GM23338 (cell line): Measurements from ENCODE around the gene TEKT3. TPM values are rescaled to one million over a fixed set of nuclear protein-coding genes. Genes with fewer than 3 reads are reported as not detected.

Source experiments
- ATAC-seq: fragments of 200-7000 bp; cut with Tn5 transposase; 3 replicates; pipeline ENCODE4 v1.9.1; 2020
- DNase-seq: peaks from one replicate; pipeline ENCODE4 v3.0.0-alpha.2; 2015; ENCODE audit warnings: low spot score
- H2AFZ ChIP-seq: fragments of 200-600 bp; sonication (generic); 2 replicates; pipeline ENCODE4 v1.8.0; 2016; ENCODE audit warnings: antibody characterized with exemption, mild to moderate bottlenecking, moderate library complexity
- H3F3A ChIP-seq: fragments of 200-600 bp; sonication (generic); replicated peaks from 2 replicates; pipeline ENCODE4 v1.8.0; 2017; ENCODE audit warnings: antibody characterized with exemption, mixed run types, low read depth
- H3K27ac ChIP-seq: fragments of 200-600 bp; sonication (generic); 2 replicates; pipeline ENCODE4 v1.6.1; 2016; ENCODE audit warnings: low read depth
- H3K27me3 ChIP-seq: fragments of 200-600 bp; sonication (generic); 2 replicates; pipeline ENCODE4 v1.8.0; 2016; ENCODE audit warnings: mild to moderate bottlenecking, mixed run types, moderate library complexity; ENCODE audit not compliant: insufficient read depth
- H3K36me3 ChIP-seq: fragments of 200-600 bp; sonication (generic); 2 replicates; pipeline ENCODE4 v1.8.0; 2016; ENCODE audit warnings: mild to moderate bottlenecking; ENCODE audit not compliant: insufficient read depth
- H3K4me1 ChIP-seq: fragments of 200-600 bp; sonication (generic); 2 replicates; pipeline ENCODE4 v1.8.0; 2016; ENCODE audit warnings: mild to moderate bottlenecking, moderate library complexity; ENCODE audit not compliant: insufficient read depth
- H3K4me2 ChIP-seq: fragments of 200-600 bp; sonication (generic); 2 replicates; pipeline ENCODE4 v1.7.1; 2017; ENCODE audit warnings: mixed run types
- H3K4me3 ChIP-seq: fragments of 200-600 bp; sonication (generic); 2 replicates; pipeline ENCODE4 v1.6.1; 2016; ENCODE audit warnings: mixed run types
- H3K79me2 ChIP-seq: fragments of 200-600 bp; sonication (generic); replicated peaks from 2 replicates; pipeline ENCODE4 v1.8.0; 2017; ENCODE audit warnings: mild to moderate bottlenecking; ENCODE audit not compliant: insufficient read depth
- H3K9me2 ChIP-seq: fragments of 200-600 bp; sonication (generic); 2 replicates; pipeline ENCODE4 v1.8.0; 2017; ENCODE audit not compliant: insufficient read depth
- H4K20me1 ChIP-seq: fragments of 200-600 bp; sonication (generic); replicated peaks from 2 replicates; pipeline ENCODE4 v1.8.0; 2017; ENCODE audit warnings: mild to moderate bottlenecking; ENCODE audit not compliant: insufficient read depth
- H3K27ac Mint-ChIP-seq: 2 replicates; pipeline ENCODE4 v1.8.0; 2020; ENCODE audit warnings: inconsistent platforms, mild to moderate bottlenecking, moderate library complexity, mixed read lengths
- H3K27me3 Mint-ChIP-seq: 3 replicates; pipeline ENCODE4 v1.8.0; 2022; ENCODE audit warnings: low read depth, mild to moderate bottlenecking, moderate library complexity, mixed read lengths, inconsistent platforms; ENCODE audit not compliant: insufficient read depth, poor library complexity
- H3K36me3 Mint-ChIP-seq: 3 replicates; pipeline ENCODE4 v1.8.0; 2021; ENCODE audit warnings: low read depth, mild to moderate bottlenecking, inconsistent platforms, moderate library complexity, mixed read lengths
- H3K4me1 Mint-ChIP-seq: 3 replicates; pipeline ENCODE4 v1.8.0; 2020; ENCODE audit warnings: mild to moderate bottlenecking, inconsistent platforms, mixed read lengths
- H3K4me3 Mint-ChIP-seq: 3 replicates; pipeline ENCODE4 v1.8.0; 2021; ENCODE audit warnings: moderate library complexity, mild to moderate bottlenecking, inconsistent platforms, mixed read lengths
- H3K9me3 Mint-ChIP-seq: 3 replicates; pipeline ENCODE4 v1.8.0; 2020; ENCODE audit warnings: moderate library complexity, mild to moderate bottlenecking, inconsistent platforms, mixed read lengths
- CREB1 ChIP-seq: fragments of 250-450 bp; sonication (Bioruptor Pico); IDR thresholded peaks from 2 replicates; pipeline ENCODE4 v1.5.0; 2020; ENCODE audit warnings: low read depth, mild to moderate bottlenecking, moderate library complexity
- CTCF ChIP-seq, 2 experiments: fragments of 200-600 bp in 1 of 2; sonication (generic) in 1 of 2; conservative IDR thresholded peaks; 2 replicates each; pipeline versions ENCODE4 v1.5.1 to v1.6.1; 2016 to 2017; ENCODE audit warnings: antibody characterized with exemption in 2 of 2, low read depth in 2 of 2, mild to moderate bottlenecking in 2 of 2, moderate library complexity in 1 of 2
- ETS1 ChIP-seq: IDR thresholded peaks from 2 replicates; pipeline ENCODE4 v1.6.1; 2016; ENCODE audit warnings: antibody characterized with exemption
- EZH2 ChIP-seq: fragments of 200-600 bp; sonication (generic); IDR thresholded peaks from one replicate; pipeline ENCODE4 v1.8.0; 2017; ENCODE audit warnings: antibody characterized with exemption, mild to moderate bottlenecking, low read depth; ENCODE audit not compliant: unreplicated experiment
- NANOG ChIP-seq: IDR thresholded peaks from 2 replicates; pipeline ENCODE4 v1.6.1; 2016; ENCODE audit warnings: antibody characterized with exemption, borderline replicate concordance
- ZNF462 ChIP-seq: fragments of 250-450 bp; sonication (Bioruptor Pico); IDR thresholded peaks from 2 replicates; pipeline ENCODE4 v1.5.0; 2020; ENCODE audit warnings: mild to moderate bottlenecking, moderate library complexity
- polyA plus RNA-seq: library from polyadenylated mRNA; unstranded; fragments of >200 nt; fragmentation: Nextera tagmentation; extraction: Ambion mirVana; gene quantifications from 2 replicates; pipeline ENCODE4 v1.2.1, GENCODE V29; 2016
- total RNA-seq: library from RNA; depleted of rRNA; stranded (reverse); fragments of >200 nt; shearing (Covaris generic); gene quantifications from 2 replicates; pipeline ENCODE4 v1.2.3, GENCODE V29; 2014

The TEKT3 gene
- total and polyA plus RNA-seq, 2 experiments from 2014 or later = 1.6 to 2.0 TPM

GRCh38 chr17:15274017-15274416 is 67.4 kb downstream of the TEKT3 start:
- no peaks in the 10 kb centered on the region; the same call in 2 of the 3 replicates for H3K36me3 Mint-ChIP-seq
- peaks cover 6% of the 10 kb centered on the region for H3K27me3 Mint-ChIP-seq
- H3K4me3 Mint-ChIP-seq = no peak overlapping the region

GRCh38 chr17:15273141-15273793 is 68.1 kb downstream of the TEKT3 start:
- Histone ChIP-seq H3K27ac (no peak overlapping the region), H3F3A (no peaks in the 10 kb centered on the region), H3K36me3 (no peaks in the 10 kb centered on the region), H2AFZ (no peak overlapping the region), H3K4me2 (no peak overlapping the region), H3K9me2 (no peaks in the 10 kb centered on the region), H3K79me2 (no peaks in the 10 kb centered on the region), H3K4me1 (peaks cover 6% of the 10 kb centered on the region), H3K27me3 (no peaks in the 10 kb centered on the region), H4K20me1 (no peaks in the 10 kb centered on the region), H3K4me3 (no peak overlapping the region)
- no peak for ATAC-seq
- H3K4me3 Mint-ChIP-seq = no peak overlapping the region
- DNase-seq = no peak
- H3K27ac Mint-ChIP-seq = no peak overlapping the region
- H3K36me3 Mint-ChIP-seq = no peaks in the 10 kb centered on the region; the same call in 2 of the 3 replicates
- H3K4me1 Mint-ChIP-seq = peaks cover 4% of the 10 kb centered on the region; the same call in 2 of the 3 replicates
- peaks cover 6% of the 10 kb centered on the region for H3K27me3 Mint-ChIP-seq
- peaks cover 13% of the 10 kb centered on the region; the same call in 2 of the 3 replicates for H3K9me3 Mint-ChIP-seq
- TF ChIP-seq CREB1 (CRISPR knock-in tag) (no peak), NANOG (no peak), ZNF462 (CRISPR knock-in tag) (no peak), EZH2 (no peak)

More at GRCh38 chr17:15274017-15274416, 67.4 kb downstream of the TEKT3 start:
- Histone ChIP-seq H4K20me1 (no peaks in the 10 kb centered on the region), H3K9me2 (no peaks in the 10 kb centered on the region), H3K27ac (no peak overlapping the region), H2AFZ (no peak overlapping the region), H3K4me2 (no peak overlapping the region), H3K4me1 (peaks cover 13% of the 10 kb centered on the region), H3K4me3 (no peak overlapping the region), H3K79me2 (no peaks in the 10 kb centered on the region), H3F3A (no peaks in the 10 kb centered on the region), H3K27me3 (no peaks in the 10 kb centered on the region), H3K36me3 (no peaks in the 10 kb centered on the region)
- ATAC-seq (no peak), DNase-seq (no peak)
- Mint-ChIP-seq H3K9me3 (peaks cover 13% of the 10 kb centered on the region; the same call in 2 of the 3 replicates), H3K27ac (no peak overlapping the region), H3K4me1 (peaks cover 9% of the 10 kb centered on the region; the same call in 2 of the 3 replicates)
- no peak for TF ChIP-seq ETS1
- TF ChIP-seq EZH2 = no peak
- TF ChIP-seq CTCF (conservative IDR thresholded peaks at IDR 0.05; ENCODE audit: low read depth in 2 of 2) = no peak
